GM13977 (cell line): ENCODE results near the gene SYCP2L.
A peak's percentile ranks its signal among the peaks of the same experiment; 100 is the strongest.

Source experiments
- DNase-seq: peaks from one replicate; pipeline ENCODE4 v3.0.0; 2012; ENCODE audit warnings: low spot score
- in situ Hi-C: fragments of 300-500 bp; cut with MboI; formaldehyde crosslinking; loops from one replicate; pipeline ENCODE4 v1.12.0; 2022; ENCODE audit warnings: low sequenced_read_pairs, low pct_unique_long_range_greater_than_20kb, mixed read lengths, inconsistent platforms; ENCODE audit not compliant: unreplicated experiment
- TF ChIP-seq, protein P1 (sequence below): IDR thresholded peaks from 2 replicates; pipeline ENCODE4 v1.5.1; 2012; ENCODE audit warnings: mild to moderate bottlenecking, control low read depth; ENCODE audit not compliant: insufficient read depth; ENCODE audit errors: extremely low read depth, missing control alignments

Gene SYCP2L

DNA sequence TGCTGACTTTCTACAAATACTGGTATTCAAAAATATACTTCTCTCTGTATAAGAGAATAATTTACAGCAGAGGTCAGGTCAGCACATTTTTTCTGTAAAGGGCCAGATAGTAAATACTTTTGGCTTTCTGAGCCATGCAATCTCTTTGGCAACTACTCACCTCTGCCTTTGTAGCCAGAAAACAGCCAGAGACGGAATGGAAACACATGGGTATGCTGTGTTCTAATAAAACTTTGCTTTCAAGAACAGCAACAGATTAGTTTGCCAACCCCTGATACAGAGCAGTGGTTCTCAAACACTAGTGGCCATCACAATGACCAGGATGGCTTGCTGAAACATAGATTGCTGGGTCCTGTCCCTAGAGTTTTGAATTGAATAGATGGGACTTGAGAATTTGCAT is 46.3 kb downstream of the SYCP2L start:
- TF ChIP-seq, protein P1, sequence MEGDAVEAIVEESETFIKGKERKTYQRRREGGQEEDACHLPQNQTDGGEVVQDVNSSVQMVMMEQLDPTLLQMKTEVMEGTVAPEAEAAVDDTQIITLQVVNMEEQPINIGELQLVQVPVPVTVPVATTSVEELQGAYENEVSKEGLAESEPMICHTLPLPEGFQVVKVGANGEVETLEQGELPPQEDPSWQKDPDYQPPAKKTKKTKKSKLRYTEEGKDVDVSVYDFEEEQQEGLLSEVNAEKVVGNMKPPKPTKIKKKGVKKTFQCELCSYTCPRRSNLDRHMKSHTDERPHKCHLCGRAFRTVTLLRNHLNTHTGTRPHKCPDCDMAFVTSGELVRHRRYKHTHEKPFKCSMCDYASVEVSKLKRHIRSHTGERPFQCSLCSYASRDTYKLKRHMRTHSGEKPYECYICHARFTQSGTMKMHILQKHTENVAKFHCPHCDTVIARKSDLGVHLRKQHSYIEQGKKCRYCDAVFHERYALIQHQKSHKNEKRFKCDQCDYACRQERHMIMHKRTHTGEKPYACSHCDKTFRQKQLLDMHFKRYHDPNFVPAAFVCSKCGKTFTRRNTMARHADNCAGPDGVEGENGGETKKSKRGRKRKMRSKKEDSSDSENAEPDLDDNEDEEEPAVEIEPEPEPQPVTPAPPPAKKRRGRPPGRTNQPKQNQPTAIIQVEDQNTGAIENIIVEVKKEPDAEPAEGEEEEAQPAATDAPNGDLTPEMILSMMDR = no peak
- in situ Hi-C loops = no loop called here
- no peak for DNase-seq

DNA sequence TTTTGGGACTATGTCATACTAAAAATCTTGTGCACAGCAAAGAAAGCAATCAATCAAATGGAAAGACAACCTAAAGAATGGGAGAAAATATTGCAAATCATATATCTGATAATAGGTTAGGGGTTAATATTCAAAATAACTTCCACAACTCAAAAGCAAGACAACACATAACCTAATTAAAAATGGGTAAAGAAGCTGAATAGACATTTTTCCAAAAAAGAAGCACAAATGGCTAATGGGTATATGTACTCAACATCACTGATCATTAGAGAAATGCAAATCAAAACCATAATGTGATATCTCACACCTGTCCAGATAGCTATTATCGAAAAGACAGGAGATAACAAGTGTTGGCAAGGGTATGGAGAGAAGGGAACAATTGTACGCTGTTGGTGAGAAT is 53.0 kb downstream of the SYCP2L start:
- in situ Hi-C loops = no loop called here
- TF ChIP-seq, protein P1 = no peak
- DNase-seq = no peak

DNA sequence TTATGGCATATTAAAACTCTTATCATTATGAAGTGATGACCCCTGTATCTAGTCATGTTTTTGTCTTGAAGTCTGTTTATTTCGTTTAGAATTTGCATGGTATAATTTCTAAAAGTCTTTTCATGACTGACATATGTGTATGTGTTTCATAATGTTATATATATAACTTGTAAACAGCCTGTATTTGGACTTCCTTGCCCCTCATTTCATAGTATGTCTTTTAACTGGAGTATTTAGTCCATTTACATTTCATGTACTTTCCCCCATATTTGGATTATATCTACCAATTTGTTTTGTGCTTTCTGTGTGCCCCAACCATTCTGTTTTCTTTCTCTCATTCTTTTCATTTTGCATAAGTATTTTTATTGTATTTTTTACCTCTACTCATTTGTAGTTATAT is 59.0 kb downstream of the SYCP2L start:
- TF ChIP-seq, protein P1 = no peak
- in situ Hi-C loops = no loop called here
- no peak for DNase-seq

DNA sequence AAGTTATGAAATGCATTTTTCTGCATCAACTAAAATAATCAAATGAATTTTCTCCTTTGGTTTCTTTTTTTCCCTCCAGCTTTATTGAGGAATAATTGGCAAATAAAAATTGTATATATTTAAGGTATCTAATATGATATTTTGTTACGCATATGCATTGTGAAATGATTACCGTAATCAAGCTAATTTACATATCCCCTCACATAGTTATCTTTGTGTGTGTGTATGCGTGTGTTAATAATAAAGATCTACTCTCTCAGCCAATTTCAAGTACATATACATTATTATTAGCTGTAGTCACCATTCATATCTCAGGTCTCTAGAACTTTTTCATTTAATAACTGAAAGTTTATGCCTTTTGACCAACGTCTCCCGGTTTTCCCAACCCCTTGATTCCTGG is 61.1 kb downstream of the SYCP2L start:
- in situ Hi-C loops = no loop called here
- TF ChIP-seq, protein P1 = no peak
- no peak for DNase-seq

DNA sequence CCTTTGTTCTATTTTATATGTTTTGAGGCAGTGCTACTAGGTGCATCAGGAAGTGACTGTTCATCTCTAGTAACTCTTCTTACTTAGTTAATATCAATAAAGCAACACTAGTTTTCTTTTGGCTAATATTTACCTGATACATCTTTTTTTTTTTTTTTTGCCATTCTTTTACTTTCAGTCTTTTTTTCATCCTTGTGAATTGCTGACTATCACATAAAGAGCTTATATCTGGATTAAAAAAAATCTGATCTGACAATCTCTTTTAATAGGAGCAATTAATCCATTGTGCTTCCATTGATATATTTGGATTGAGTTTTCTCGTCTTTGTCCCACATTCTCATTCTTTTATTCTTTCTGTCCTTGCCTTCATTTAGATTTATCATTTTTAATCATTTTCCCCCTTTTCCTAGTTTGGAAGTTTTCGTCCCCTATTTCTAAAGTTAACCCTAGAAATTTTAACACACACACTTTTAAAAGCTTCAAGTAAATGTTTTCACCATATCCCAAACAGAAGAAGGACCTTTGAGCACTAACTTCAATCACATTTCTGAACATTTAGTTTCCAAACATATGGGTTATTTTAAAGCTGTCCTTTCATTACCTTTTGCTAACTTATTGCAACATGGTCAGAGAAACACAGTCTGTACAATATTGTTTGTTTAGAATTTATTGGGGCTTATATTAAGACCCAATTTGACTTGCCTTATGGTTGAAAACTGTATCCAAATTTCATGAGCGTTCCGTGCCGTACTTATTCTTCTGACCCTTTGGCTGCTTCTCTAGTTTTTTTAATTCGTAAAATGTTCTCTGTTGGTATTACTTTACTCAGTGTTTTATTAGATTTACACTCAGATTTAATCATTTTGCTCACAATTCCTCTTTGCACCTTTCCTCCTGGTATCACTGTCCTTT is 63.0 kb downstream of the SYCP2L start:
- no peak for DNase-seq
- TF ChIP-seq, protein P1 = no peak
- in situ Hi-C loops = loop anchor here (10.0 to 25.0 kb wide), 2 partner anchors 115 to 537 kb away; no protein-coding TSS in a partner anchor

DNA sequence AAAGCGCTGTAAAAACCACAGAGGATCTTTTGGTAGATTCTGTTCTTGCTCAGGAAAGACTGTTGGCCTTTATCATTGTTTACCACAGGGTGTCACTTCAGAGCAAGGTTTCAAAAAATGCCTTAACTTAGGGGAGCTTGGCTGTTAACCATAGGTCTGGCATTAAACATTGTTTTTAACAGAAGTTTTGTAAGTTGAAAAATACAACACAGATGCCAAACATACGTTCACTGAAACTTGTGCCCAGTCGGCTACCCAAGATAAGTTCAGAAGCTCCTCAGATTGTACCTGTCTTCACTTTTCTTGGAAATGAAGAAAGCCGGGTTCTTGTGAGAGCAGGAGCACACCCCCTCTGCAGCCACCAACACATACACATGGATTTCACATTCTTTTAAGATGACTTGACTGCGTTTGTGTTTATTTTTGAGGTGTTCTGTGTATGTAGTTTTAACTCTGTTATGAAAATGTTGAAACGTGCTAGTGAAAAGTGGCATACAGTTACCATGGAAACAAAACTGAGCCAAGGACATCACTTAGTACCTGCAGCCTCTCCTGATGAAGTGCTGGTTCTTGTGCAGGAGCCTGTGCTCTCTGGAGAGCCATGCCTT is 64.9 kb downstream of the SYCP2L start:
- peak; percentile 48 for DNase-seq
- TF ChIP-seq, protein P1 = peak; percentile 61
- in situ Hi-C loops = loop anchor here (10.0 to 25.0 kb wide), 2 partner anchors 113 to 536 kb away; no protein-coding TSS in a partner anchor
